OCI-LY7 (cell line): ENCODE measurements around the gene SECISBP2L. TPM values are rescaled to one million over a fixed set of nuclear protein-coding genes. Genes with fewer than 3 reads are reported as not detected.

ENCODE experiments used
- BruUV-seq: library from RNA; stranded (reverse); fragments of 400-500 nt; replicated peaks from 2 replicates; lab custom pipeline; 2021; lab: Mats Ljungman, UMichigan
- CTCF ChIA-PET: fragments of 300-600 bp; sonication (Branson Sonifier 250); formaldehyde crosslinking; loops from one replicate; lab custom pipeline; 2022; ENCODE audit warnings: antibody characterized with exemption; ENCODE audit not compliant: unreplicated experiment; lab: Charles Lee
- POLR2A ChIA-PET: fragments of 300-600 bp; sonication (Branson Sonifier 250); formaldehyde crosslinking; loops from one replicate; lab custom pipeline; 2022; ENCODE audit warnings: antibody characterized with exemption; lab: Charles Lee
- DNase-seq: peaks from one replicate; pipeline ENCODE4 v3.0.0-alpha.2; 2015; ENCODE audit warnings: low spot score
- H2AFZ ChIP-seq: fragments of 200-600 bp; sonication (generic), shearing (Covaris generic); 2 replicates; pipeline ENCODE4 v1.6.1; 2014; ENCODE audit warnings: mild to moderate bottlenecking, antibody characterized with exemption, low read length, moderate library complexity
- H3K27ac ChIP-seq: fragments of 200-600 bp; sonication (generic); 2 replicates; pipeline ENCODE4 v1.5.1; 2014; ENCODE audit warnings: mixed run types, low read depth, mild to moderate bottlenecking, moderate library complexity, low read length, inconsistent platforms; ENCODE audit not compliant: poor library complexity, severe bottlenecking
- H3K36me3 ChIP-seq: fragments of 200-600 bp; sonication (generic); 2 replicates; pipeline ENCODE4 v1.6.1; 2014; ENCODE audit warnings: mild to moderate bottlenecking, antibody characterized with exemption, low read length, moderate library complexity, mixed read lengths; ENCODE audit not compliant: insufficient read depth
- H3K4me1 ChIP-seq: fragments of 200-600 bp; sonication (generic); 2 replicates; pipeline ENCODE4 v1.5.1; 2014; ENCODE audit warnings: mild to moderate bottlenecking, low read length; ENCODE audit not compliant: insufficient read depth, poor library complexity, severe bottlenecking
- H3K4me2 ChIP-seq: fragments of 200-600 bp; sonication (generic); 2 replicates; pipeline ENCODE4 v1.6.1; 2014; ENCODE audit warnings: mild to moderate bottlenecking, low read length
- H3K4me3 ChIP-seq: fragments of 200-600 bp; sonication (generic); 2 replicates; pipeline ENCODE4 v1.5.1; 2014; ENCODE audit warnings: mild to moderate bottlenecking, low read depth, low read length; ENCODE audit not compliant: poor library complexity, severe bottlenecking
- H3K79me2 ChIP-seq: fragments of 200-600 bp; sonication (generic); 2 replicates; pipeline ENCODE4 v1.6.1; 2016; ENCODE audit warnings: low read depth, mild to moderate bottlenecking, low read length, moderate library complexity, mixed read lengths; ENCODE audit not compliant: insufficient read depth
- H3K9me2 ChIP-seq: fragments of 200-600 bp; sonication (generic); 2 replicates; pipeline ENCODE4 v1.6.1; 2016; ENCODE audit warnings: mild to moderate bottlenecking, low read length, mixed read lengths; ENCODE audit not compliant: insufficient read depth
- H3K9me3 ChIP-seq: fragments of 200-600 bp; sonication (generic); 2 replicates; pipeline ENCODE4 v1.6.1; 2014; ENCODE audit warnings: mild to moderate bottlenecking, mixed run types, low read length, mixed read lengths
- H4K20me1 ChIP-seq: fragments of 200-600 bp; sonication (generic); 2 replicates; pipeline ENCODE4 v1.6.1; 2014; ENCODE audit warnings: mild to moderate bottlenecking, antibody characterized with exemption, low read length, moderate library complexity, mixed read lengths; ENCODE audit not compliant: insufficient read depth
- EZH2phosphoT487 ChIP-seq: fragments of 200-600 bp; sonication (generic); IDR thresholded peaks from 2 replicates; pipeline ENCODE4 v1.6.1; 2018; ENCODE audit warnings: low read depth, borderline replicate concordance, mild to moderate bottlenecking, mixed run types, antibody characterized with exemption, low read length, moderate library complexity, mixed read lengths
- intact Hi-C: fragments of 100-400 bp; cut with micrococcal nuclease; formaldehyde crosslinking; loops from one replicate; pipeline ENCODE4 v1.10.0; 2022; ENCODE audit not compliant: unreplicated experiment
- total RNA-seq, 2 experiments: library from RNA; depleted of rRNA in 1 of 2; stranded (reverse); fragments of >200 nt in 1 of 2; shearing (Covaris generic) in 1 of 2; gene quantifications; 2 replicates each; pipeline ENCODE4 v1.2.3, GENCODE V29; 2014 to 2022
- TF ChIP-seq, protein P1 (sequence below): fragments of 200-600 bp; sonication (generic); conservative IDR thresholded peaks from 2 replicates; pipeline ENCODE4 v1.5.1; 2014; ENCODE audit warnings: mild to moderate bottlenecking, antibody characterized with exemption, low read length, moderate library complexity, mixed read lengths

Gene SECISBP2L
- total RNA-seq, 2 experiments from 2014 or later, result 15.4 to 26.3 TPM

DNA sequence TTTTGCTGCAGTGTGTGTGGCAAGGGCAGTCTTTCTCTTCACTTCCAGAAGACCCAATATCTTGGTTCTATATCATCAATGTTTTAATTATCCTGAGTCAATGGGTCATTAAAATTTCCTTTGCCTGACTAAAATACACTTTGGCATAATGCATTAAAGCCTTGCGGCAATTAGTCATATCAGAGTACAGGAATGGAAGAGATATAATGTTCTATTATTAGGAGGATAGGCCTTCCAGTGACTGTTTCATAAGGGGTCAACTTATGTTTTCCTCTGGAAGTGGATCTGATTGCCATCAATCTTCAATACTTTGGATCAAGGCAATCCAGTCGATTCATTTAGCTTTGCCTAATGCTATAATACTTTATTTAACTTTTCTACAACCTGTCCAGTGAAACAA is 9.4 kb upstream of the SECISBP2L start:
- no peaks in the 10 kb centered on the region for H3K36me3 ChIP-seq
- H3K9me2 ChIP-seq, result no peaks in the 10 kb centered on the region
- DNase-seq, result no peak
- TF ChIP-seq EZH2phosphoT487, result no peak
- TF ChIP-seq, protein P1, sequence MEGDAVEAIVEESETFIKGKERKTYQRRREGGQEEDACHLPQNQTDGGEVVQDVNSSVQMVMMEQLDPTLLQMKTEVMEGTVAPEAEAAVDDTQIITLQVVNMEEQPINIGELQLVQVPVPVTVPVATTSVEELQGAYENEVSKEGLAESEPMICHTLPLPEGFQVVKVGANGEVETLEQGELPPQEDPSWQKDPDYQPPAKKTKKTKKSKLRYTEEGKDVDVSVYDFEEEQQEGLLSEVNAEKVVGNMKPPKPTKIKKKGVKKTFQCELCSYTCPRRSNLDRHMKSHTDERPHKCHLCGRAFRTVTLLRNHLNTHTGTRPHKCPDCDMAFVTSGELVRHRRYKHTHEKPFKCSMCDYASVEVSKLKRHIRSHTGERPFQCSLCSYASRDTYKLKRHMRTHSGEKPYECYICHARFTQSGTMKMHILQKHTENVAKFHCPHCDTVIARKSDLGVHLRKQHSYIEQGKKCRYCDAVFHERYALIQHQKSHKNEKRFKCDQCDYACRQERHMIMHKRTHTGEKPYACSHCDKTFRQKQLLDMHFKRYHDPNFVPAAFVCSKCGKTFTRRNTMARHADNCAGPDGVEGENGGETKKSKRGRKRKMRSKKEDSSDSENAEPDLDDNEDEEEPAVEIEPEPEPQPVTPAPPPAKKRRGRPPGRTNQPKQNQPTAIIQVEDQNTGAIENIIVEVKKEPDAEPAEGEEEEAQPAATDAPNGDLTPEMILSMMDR, result no peak
- no peaks in the 10 kb centered on the region for H3K4me1 ChIP-seq
- H3K79me2 ChIP-seq, result no peaks in the 10 kb centered on the region
- H4K20me1 ChIP-seq, result no peaks in the 10 kb centered on the region
- BruUV-seq, result no TSS peak
- H3K4me2 ChIP-seq, result no peak overlapping the region
- CTCF ChIA-PET, result no interaction called here
- H3K27ac ChIP-seq, result no peak overlapping the region
- intact Hi-C loops, result no loop called here
- no peaks in the 10 kb centered on the region for H3K9me3 ChIP-seq
- H2AFZ ChIP-seq, result no peak overlapping the region
- no peak overlapping the region for H3K4me3 ChIP-seq
- POLR2A ChIA-PET, result no interaction called here

DNA sequence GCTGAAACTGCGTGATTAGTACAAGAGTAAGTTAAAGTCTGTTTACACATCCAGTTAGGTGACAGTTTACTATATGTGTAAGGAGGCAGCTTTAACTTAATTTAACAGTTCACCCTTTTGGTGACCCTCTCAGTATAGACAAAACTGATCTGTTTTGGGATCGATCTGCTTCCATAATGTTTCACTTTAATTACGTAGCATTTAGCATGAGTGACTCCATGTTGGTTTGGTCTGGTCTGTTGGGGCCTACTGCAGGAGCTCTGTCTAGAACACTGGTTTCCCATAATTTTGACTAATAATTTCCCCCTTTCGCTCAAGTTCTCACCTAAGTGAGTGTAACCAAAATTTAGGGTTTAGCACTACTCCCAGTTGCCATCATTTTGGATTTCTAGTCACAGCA is 6.4 kb upstream of the SECISBP2L start:
- no peak for DNase-seq
- Histone ChIP-seq H3K79me2 (no peaks in the 10 kb centered on the region), H3K4me1 (no peaks in the 10 kb centered on the region), H3K9me3 (no peaks in the 10 kb centered on the region), H3K4me3 (no peak overlapping the region), H2AFZ (no peak overlapping the region), H4K20me1 (no peaks in the 10 kb centered on the region), H3K36me3 (no peaks in the 10 kb centered on the region), H3K9me2 (no peaks in the 10 kb centered on the region), H3K4me2 (no peak overlapping the region), H3K27ac (no peak overlapping the region)
- intact Hi-C loops, result no loop called here
- ChIA-PET CTCF (no interaction called here), POLR2A (no interaction called here)
- BruUV-seq, result no TSS peak
- no peak for TF ChIP-seq EZH2phosphoT487
- TF ChIP-seq, protein P1, result no peak

DNA sequence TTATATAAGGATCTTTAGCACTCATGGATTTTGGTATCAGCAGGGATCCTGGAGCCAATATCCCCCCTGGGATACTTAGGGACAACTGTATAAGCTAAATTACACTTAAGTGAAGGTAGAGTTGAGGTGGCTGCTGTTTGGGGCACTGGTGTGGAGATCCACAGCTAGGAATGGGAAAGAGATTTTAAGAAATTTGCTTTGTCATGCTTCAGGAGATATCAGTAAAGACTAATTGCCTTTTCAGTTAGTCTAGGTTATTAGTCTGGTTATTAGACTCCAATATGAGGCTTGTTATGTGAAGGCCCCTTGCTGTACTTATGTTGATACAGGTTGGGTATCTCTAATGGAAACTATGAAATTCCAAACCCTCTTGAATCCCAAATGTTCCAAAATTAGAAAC is 1.2 kb upstream of the SECISBP2L start:
- DNase-seq, result no peak
- Histone ChIP-seq H3K27ac (no peak overlapping the region), H3K9me3 (no peaks in the 10 kb centered on the region), H3K79me2 (peaks cover 34% of the 10 kb centered on the region), H3K4me1 (peaks cover 23% of the 10 kb centered on the region), H3K4me2 (no peak overlapping the region), H2AFZ (peak overlapping the region; percentile 90), H4K20me1 (peaks cover 15% of the 10 kb centered on the region; the same call in 1 of the 2 replicates), H3K4me3 (no peak overlapping the region), H3K36me3 (no peaks in the 10 kb centered on the region), H3K9me2 (no peaks in the 10 kb centered on the region)
- no TSS peak for BruUV-seq
- intact Hi-C loops, result loop anchor here (2.0 to 5.0 kb wide), 3 partner anchors 107 to 573 kb away; partner anchors contain the start of genes CEP152, COPS2, DTWD1 and FAM227B
- ChIA-PET CTCF (interaction anchor here (0.7 kb wide), 1 partner anchor 30 kb away, joined by 3 read pairs; no protein-coding TSS in a partner anchor), POLR2A (interaction anchor here (0.7 to 1.1 kb wide), 4 partner anchors 9 to 91 kb away, joined by 3 to 4 read pairs (median 3); no protein-coding TSS in a partner anchor)
- no peak for TF ChIP-seq EZH2phosphoT487
- TF ChIP-seq, protein P1, result no peak
